ENCODE results near the gene COQ8B.

The COQ8B gene

DNA sequence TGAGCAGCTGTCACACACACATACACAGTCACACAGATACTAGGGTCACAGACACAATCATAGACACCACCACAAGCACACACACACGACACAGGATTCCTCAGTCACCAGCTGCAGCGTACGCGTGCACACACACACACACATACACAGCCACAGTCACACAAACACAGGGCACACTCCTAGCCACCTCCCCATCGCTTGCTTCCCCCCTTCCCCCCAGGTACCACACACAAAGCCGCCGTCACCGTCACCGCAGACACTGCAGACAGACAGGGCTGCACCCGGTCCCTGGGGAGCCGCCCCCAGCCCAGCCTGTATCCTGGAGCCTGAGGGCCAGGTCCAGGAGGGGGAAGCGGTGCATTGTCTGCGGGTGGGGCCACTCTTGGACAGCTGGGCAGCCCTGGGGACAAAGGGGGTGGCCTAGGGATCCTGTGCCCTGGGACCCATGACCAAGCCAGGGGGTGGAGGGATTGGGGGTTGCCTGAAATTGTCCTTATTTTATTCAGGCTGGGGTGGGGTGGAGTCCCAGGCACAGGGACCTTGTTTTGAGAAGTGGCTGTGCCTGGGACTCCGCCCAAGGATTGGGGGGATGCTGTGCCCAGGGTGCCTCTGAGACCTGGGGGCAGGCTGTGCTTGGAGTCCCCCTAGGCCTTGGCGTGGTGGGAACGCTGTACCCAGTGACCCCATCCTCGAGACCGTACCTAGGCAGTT lies 27.2 kb downstream of the COQ8B start:
- TF ChIP-seq, protein P1, sequence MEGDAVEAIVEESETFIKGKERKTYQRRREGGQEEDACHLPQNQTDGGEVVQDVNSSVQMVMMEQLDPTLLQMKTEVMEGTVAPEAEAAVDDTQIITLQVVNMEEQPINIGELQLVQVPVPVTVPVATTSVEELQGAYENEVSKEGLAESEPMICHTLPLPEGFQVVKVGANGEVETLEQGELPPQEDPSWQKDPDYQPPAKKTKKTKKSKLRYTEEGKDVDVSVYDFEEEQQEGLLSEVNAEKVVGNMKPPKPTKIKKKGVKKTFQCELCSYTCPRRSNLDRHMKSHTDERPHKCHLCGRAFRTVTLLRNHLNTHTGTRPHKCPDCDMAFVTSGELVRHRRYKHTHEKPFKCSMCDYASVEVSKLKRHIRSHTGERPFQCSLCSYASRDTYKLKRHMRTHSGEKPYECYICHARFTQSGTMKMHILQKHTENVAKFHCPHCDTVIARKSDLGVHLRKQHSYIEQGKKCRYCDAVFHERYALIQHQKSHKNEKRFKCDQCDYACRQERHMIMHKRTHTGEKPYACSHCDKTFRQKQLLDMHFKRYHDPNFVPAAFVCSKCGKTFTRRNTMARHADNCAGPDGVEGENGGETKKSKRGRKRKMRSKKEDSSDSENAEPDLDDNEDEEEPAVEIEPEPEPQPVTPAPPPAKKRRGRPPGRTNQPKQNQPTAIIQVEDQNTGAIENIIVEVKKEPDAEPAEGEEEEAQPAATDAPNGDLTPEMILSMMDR (IDR thresholded peaks at IDR 0.05; ENCODE audit: extremely low read depth, missing control alignments): no peak
- no peak for DNase-seq (ENCODE audit: low spot score)

DNA sequence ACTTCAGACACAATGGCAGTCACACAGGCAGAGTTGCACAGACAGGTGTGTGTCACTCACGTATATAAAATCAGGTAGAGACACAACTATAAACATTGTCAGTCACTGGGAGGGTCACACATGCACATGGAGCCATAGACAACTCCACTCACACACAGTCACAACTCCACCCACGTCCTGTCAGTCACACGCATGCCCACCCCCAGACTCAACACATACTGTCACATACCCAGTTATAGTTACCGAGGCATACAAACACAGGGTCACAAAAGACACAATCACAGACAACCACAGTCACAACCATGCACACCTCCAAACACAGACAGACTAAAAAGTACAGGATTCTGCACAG lies 27.7 kb downstream of the COQ8B start:
- TF ChIP-seq, protein P1 (IDR thresholded peaks at IDR 0.05; ENCODE audit: extremely low read depth, missing control alignments): no peak
- no peak for DNase-seq (ENCODE audit: low spot score)

DNA sequence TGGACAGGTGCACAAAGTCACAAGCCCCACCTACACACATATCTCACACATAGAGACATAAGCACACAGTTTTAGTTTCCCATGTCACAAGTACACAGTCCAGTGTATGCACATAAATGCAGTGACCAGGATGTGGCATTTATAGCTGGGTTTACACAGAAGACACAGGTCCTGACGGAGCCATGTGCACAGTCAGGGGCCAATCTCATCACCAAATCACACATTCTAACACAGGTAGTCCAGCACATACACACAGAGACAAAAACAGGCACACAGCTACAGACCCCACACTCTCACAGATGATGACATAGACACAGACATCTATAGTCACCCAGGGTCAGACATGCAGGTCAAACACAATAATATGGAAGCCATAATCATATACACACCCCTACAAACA lies 28.4 kb downstream of the COQ8B start:
- TF ChIP-seq, protein P1 (IDR thresholded peaks at IDR 0.05; ENCODE audit: extremely low read depth, missing control alignments): no peak
- DNase-seq (ENCODE audit: low spot score): no peak

DNA sequence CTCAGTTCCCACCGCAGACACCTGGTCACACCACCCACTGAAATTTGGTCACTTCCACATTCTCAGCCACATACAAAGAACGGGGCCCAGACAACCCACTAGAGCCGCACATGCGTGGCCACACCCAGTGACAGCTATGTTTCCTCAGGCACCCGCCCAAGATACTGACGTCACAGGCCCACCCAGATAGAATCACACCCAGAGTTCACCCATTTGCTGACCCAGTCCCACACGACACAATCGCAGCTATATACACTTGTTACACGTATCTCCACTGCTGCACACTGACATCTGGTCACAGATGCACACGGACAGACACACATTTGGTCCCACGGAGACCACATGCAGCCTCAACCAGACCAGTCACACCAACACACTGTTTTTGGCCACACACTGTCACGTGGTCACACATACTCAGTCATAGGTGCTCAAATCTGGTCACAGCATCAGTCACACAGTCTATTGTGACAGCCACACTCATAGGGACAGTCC lies 29.1 kb downstream of the COQ8B start:
- peak; percentile 76 for DNase-seq (ENCODE audit: low spot score)
- TF ChIP-seq, protein P1 (IDR thresholded peaks at IDR 0.05; ENCODE audit: extremely low read depth, missing control alignments): no peak

GRCh38 chr19:40686882-40687524 lies 29.7 kb downstream of the COQ8B start:
- TF ChIP-seq, protein P1 (IDR thresholded peaks at IDR 0.05; ENCODE audit: extremely low read depth, missing control alignments): no peak
- no peak for DNase-seq (ENCODE audit: low spot score)

GRCh38 chr19:40685563-40685962 lies 31.1 kb downstream of the COQ8B start:
- no peak for DNase-seq (ENCODE audit: low spot score)
- TF ChIP-seq, protein P1 (IDR thresholded peaks at IDR 0.05; ENCODE audit: extremely low read depth, missing control alignments): no peak

DNA sequence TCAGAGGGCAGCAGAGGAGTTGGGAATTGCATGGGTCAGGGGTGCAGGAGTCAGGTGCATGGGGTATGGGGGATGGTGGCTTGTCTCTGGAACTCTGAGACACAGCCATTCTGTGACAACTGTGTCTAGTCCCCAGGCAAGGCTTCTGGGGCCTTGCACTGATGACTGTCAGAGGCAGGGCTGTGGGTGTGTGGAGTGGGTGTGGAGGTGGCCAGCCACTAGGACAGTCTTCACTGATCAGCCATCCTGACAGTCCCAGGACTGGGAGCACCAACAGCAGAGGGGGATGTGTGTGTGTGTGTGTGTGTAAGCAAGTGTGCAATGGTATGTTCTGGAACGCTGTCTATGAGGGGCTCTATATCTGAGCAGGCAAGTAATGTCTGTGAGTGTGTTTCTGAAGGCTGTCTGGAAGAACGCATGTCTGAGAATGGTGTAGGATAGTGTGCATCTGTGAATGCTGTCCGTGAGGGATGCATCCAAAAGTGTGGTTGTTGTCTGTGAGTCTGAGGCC lies 31.6 kb downstream of the COQ8B start:
- DNase-seq (ENCODE audit: low spot score): no peak
- TF ChIP-seq, protein P1 (IDR thresholded peaks at IDR 0.05; ENCODE audit: extremely low read depth, missing control alignments): no peak
